Chondrocyte (in vitro differentiated cells): Measurements from ENCODE around the gene VPS39. TPM values are rescaled to one million over a fixed set of nuclear protein-coding genes. Genes with fewer than 3 reads are reported as not detected.
A peak's percentile ranks its signal among the peaks of the same experiment; 100 is the strongest.

Experiments used
- DNase-seq: peaks from one replicate; pipeline ENCODE4 v3.0.0; 2021; ENCODE audit warnings: mixed read lengths, low spot score
- H3K27ac Mint-ChIP-seq: one replicate; pipeline ENCODE4 v1.8.0; 2021; ENCODE audit warnings: mild to moderate bottlenecking, moderate library complexity, mixed read lengths; ENCODE audit not compliant: unreplicated experiment
- H3K27me3 Mint-ChIP-seq: 2 replicates; pipeline ENCODE4 v1.8.0; 2021; ENCODE audit warnings: low read depth, mixed read lengths
- H3K36me3 Mint-ChIP-seq: 2 replicates; pipeline ENCODE4 v1.8.0; 2021; ENCODE audit warnings: low read depth, mixed read lengths
- H3K4me1 Mint-ChIP-seq: 2 replicates; pipeline ENCODE4 v1.8.0; 2021; ENCODE audit warnings: low read depth, mild to moderate bottlenecking, mixed read lengths
- H3K4me3 Mint-ChIP-seq: one replicate; pipeline ENCODE4 v1.8.0; 2021; ENCODE audit warnings: mild to moderate bottlenecking, moderate library complexity, mixed read lengths; ENCODE audit not compliant: unreplicated experiment
- H3K9me3 Mint-ChIP-seq: 2 replicates; pipeline ENCODE4 v1.8.0; 2021; ENCODE audit warnings: low read depth, mixed read lengths
- total RNA-seq: library from RNA; stranded (reverse); gene quantifications from 3 replicates; pipeline ENCODE4 v1.2.1, GENCODE V29; 2021
- TF ChIP-seq, protein P1 (sequence below): fragments of 200-600 bp; sonication (generic); IDR thresholded peaks from 2 replicates; pipeline ENCODE4 v1.5.0; 2021; ENCODE audit warnings: antibody characterized with exemption, mild to moderate bottlenecking, moderate library complexity

VPS39 gene
- total RNA-seq, 1 donor from 2014 or later: 53.5 TPM

DNA sequence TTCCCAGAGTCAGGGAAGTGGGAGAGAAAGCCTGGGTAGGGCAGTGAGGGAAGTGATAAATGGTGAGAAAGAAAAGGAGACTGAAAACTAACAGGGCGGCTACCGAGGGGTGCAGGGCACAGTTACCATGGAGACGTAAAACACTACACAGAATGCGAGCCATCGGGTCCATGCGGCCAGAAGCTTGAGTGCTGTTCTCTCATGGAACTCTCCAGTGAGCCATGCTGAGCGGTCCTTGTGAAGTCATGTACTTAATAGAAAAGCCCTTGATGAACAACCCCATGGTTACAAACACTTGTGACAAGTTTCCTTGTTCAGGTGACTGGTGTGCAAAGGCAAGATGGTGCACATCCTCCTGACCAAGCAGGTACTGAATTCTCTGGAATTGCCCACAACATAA is 48.0 kb downstream of the VPS39 start:
- Mint-ChIP-seq H3K4me3 (no peak overlapping the region), H3K9me3 (no peaks in the 10 kb centered on the region), H3K4me1 (peaks cover 4% of the 10 kb centered on the region), H3K27me3 (no peaks in the 10 kb centered on the region), H3K36me3 (peaks cover 50% of the 10 kb centered on the region), H3K27ac (peak overlapping the region; percentile 42)
- no peak for DNase-seq
- TF ChIP-seq, protein P1, sequence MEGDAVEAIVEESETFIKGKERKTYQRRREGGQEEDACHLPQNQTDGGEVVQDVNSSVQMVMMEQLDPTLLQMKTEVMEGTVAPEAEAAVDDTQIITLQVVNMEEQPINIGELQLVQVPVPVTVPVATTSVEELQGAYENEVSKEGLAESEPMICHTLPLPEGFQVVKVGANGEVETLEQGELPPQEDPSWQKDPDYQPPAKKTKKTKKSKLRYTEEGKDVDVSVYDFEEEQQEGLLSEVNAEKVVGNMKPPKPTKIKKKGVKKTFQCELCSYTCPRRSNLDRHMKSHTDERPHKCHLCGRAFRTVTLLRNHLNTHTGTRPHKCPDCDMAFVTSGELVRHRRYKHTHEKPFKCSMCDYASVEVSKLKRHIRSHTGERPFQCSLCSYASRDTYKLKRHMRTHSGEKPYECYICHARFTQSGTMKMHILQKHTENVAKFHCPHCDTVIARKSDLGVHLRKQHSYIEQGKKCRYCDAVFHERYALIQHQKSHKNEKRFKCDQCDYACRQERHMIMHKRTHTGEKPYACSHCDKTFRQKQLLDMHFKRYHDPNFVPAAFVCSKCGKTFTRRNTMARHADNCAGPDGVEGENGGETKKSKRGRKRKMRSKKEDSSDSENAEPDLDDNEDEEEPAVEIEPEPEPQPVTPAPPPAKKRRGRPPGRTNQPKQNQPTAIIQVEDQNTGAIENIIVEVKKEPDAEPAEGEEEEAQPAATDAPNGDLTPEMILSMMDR: no peak

DNA sequence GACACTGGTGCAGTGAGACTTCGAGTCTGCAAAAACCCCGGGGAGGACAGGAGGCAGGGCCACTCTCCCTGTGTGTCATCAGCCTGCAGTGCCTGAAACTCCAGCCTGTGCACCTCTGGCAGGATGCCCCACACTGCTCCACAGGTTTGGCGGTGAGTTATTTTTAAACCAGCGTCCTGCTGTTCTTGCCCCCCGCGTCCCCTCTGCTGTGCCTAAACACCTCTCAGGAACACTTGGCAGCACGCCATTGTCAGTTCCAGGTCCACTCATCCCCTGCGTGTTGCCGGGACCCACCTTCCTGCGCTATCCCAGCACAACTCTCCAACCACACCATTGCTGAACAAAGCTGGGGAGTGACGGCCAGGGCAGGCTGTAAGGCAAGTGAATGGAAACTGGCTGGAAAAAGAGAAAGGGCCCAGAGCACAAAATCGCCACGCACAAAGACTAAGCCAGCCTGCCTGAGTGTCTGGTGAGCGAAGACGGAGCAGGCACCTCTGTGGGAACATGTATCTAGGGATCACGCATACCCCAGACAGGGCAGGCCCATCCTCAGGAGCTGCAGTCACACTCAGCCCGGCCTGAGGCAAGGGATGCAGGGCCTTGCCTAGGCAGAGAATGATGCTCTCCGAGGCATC is 48.6 kb downstream of the VPS39 start:
- Mint-ChIP-seq H3K9me3 (no peaks in the 10 kb centered on the region), H3K4me1 (peaks cover 4% of the 10 kb centered on the region), H3K27ac (no peak overlapping the region), H3K4me3 (no peak overlapping the region), H3K27me3 (no peaks in the 10 kb centered on the region), H3K36me3 (peaks cover 43% of the 10 kb centered on the region)
- no peak for DNase-seq
- TF ChIP-seq, protein P1: no peak

DNA sequence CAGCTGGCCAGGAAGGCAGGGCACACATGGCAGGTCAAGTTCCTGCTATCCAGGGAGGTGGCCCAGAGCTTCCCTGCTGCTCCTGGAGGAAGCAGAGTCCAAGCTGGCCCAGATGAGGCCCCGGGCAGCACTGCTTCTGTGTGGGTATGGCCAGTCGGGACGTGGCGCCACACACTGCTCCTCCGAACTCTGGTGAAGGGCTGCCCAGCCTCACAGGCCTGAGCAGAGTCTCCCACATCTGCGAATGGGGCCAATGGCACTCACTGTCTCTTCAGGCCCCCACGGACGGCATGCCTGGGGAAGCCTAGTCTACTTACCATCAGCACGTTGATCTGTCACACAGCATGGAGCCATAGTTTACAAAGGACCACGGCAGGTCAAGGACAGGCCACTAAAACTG is 49.2 kb downstream of the VPS39 start:
- Mint-ChIP-seq H3K27me3 (no peaks in the 10 kb centered on the region), H3K4me3 (no peak overlapping the region), H3K36me3 (peaks cover 40% of the 10 kb centered on the region), H3K27ac (no peak overlapping the region), H3K4me1 (peaks cover 4% of the 10 kb centered on the region), H3K9me3 (no peaks in the 10 kb centered on the region)
- TF ChIP-seq, protein P1: no peak
- no peak for DNase-seq

DNA sequence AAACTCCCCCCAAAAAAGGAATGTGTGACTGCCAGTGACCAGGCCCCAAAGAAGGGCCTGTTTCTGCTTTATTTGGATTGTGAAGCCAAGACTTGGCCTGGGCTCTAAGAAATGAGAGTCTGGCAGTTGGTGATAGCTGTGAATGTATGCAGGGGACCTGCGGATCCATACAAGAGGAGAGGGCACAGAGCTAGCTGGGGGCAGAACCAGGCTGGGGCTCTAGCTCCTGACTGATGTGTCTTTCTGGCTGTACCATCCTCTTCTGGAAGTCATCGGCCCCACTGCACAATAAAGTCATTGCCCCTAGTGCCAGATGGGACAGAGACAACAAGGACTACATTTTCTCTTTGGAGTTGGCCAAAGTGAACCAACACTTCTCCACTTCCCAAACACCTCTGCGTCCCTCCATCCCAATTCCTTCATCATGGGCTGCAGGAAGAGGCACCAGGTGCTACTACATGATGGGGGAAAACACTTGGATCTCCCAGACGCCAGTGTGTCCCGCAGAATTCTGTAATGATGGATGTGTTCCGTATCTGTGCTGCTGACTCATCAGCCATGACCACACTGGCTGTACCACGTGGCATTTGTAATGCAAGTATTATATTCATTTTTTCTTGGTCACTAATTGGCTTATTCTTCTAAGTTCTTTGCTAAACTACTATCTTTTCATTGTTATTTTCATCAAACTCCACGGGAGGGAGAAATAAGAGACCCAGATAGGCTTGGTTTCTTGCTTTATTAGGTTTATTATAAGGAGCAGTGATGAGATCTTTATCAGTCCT is 49.9 kb downstream of the VPS39 start:
- Mint-ChIP-seq H3K4me1 (peaks cover 4% of the 10 kb centered on the region), H3K4me3 (no peak overlapping the region), H3K9me3 (no peaks in the 10 kb centered on the region), H3K27ac (peak overlapping the region; percentile 1), H3K27me3 (no peaks in the 10 kb centered on the region), H3K36me3 (peaks cover 32% of the 10 kb centered on the region)
- DNase-seq: no peak
- TF ChIP-seq, protein P1: no peak

DNA sequence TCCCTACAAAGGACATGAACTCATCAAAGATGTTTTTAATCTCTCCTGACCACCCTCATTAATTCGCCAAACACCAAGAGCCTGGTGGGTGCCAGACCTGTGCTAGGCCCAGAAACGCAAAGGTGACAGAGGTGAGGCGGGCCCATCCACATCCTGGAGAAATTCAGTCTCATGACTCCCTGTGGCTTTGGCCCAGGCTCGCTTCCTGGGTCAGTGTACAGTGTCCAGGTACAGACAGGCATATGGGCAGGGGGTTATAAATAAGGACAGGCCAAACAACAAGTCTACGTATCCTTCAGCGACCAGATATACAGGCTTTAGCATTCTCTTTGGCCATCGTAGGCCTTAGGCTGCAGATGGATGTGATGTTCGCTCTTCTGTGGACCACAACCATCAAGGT is 50.7 kb downstream of the VPS39 start:
- H3K27me3 Mint-ChIP-seq: no peaks in the 10 kb centered on the region
- H3K27ac Mint-ChIP-seq: no peak overlapping the region
- H3K4me1 Mint-ChIP-seq: peaks cover 4% of the 10 kb centered on the region

More for the DNA sequence above, 50.7 kb downstream of the VPS39 start:
- TF ChIP-seq, protein P1: no peak
- no peak for DNase-seq
- Mint-ChIP-seq H3K36me3 (peaks cover 25% of the 10 kb centered on the region), H3K4me3 (no peak overlapping the region), H3K9me3 (no peaks in the 10 kb centered on the region)
